ENCODE results near the gene POLR3A. TPM values are rescaled to one million over a fixed set of nuclear protein-coding genes. Genes with fewer than 3 reads are reported as not detected.

Gene POLR3A
- polyA plus RNA-seq, 1 of the 3 experiments (the other 2 are of a cell fraction) = 10.8 TPM

DNA sequence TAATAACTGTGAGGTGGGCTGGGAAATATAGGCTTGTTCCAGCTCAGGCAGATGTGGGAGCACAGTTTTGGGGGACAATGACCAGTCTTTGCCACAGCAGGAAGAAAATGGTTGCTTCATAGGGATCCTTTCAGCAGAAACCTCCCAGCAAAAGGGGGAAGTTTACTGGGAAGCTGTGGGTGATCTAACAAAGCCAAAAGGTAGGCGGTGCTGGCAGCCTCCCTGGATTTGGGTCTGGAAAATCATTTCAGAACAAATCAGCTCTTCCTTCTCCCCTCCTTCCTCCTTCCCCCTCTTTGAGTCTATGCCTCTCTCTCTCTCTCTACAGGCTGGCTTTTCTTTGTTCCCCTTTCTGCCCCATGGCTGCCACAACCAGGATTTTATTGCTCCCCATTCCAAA, 20.5 kb upstream of the POLR3A start:
- H3K9me3 ChIP-seq = no peaks in the 10 kb centered on the region
- no peak overlapping the region for H3K4me3 ChIP-seq (ENCODE audit: low read depth in 2 of 2, low read length in 1 of 2)
- H3K27me3 ChIP-seq (ENCODE audit: insufficient read depth) = no peaks in the 10 kb centered on the region
- H3K9ac ChIP-seq = no peak overlapping the region
- ChIA-PET CTCF (interaction anchor here (0.6 to 4.9 kb wide), 6 partner anchors 109 to 253 kb away, joined by 3 to 122 read pairs (median 4); no protein-coding TSS in a partner anchor), POLR2A (no interaction called here)
- H3K79me2 ChIP-seq (ENCODE audit: insufficient read depth) = no peaks in the 10 kb centered on the region
- no peak overlapping the region for H3K4me2 ChIP-seq
- peaks cover 13% of the 10 kb centered on the region in 2 experiments; a peak in 2 of 4 replicates for H3K4me1 ChIP-seq (ENCODE audit: control insufficient read depth in 1 of 2, insufficient read depth in 2 of 2, low read depth in 1 of 2, low read length in 1 of 2)
- no peaks in the 10 kb centered on the region for H4K20me1 ChIP-seq (ENCODE audit: insufficient read depth)
- no peaks in the 10 kb centered on the region for H3K36me3 ChIP-seq (replicated peaks in 1 of 2; ENCODE audit: control insufficient read depth in 1 of 2, insufficient read depth in 2 of 2, low read length in 1 of 2)
- H3K9me2 ChIP-seq = no peaks in the 10 kb centered on the region
- no peak overlapping the region for H3K27ac ChIP-seq (ENCODE audit: low read depth in 2 of 2, low read length in 1 of 2)
- WGBS (ENCODE audit: low lambda C conversion rate) = 71% methylated on average over 1 of the region's 1 CpG
- peaks cover 4% of the 10 kb centered on the region for H3F3A ChIP-seq (replicated peaks; ENCODE audit: insufficient read depth)
- H2AFZ ChIP-seq (ENCODE audit: low read depth) = no peak overlapping the region
- TF ChIP-seq TEAD4 (IDR thresholded peaks at IDR 0.05; ENCODE audit: borderline replicate concordance, insufficient read depth) (no peak), ELF1 (IDR thresholded peaks at IDR 0.05) (no peak), JUND (IDR thresholded peaks at IDR 0.05) (no peak), MAX (IDR thresholded peaks at IDR 0.05; ENCODE audit: low read depth) (no peak), RXRA (IDR thresholded peaks at IDR 0.05; ENCODE audit: borderline replicate concordance, low read depth) (no peak), GABPA (IDR thresholded peaks at IDR 0.05; ENCODE audit: low read depth) (no peak), POLR2AphosphoS5 (IDR thresholded peaks at IDR 0.05; ENCODE audit: low read depth, low read length) (no peak), ZBTB33 (IDR thresholded peaks at IDR 0.05; ENCODE audit: borderline replicate concordance, low read depth) (no peak), USF1 (IDR thresholded peaks at IDR 0.05; ENCODE audit: borderline replicate concordance, low read depth) (no peak), TCF12 (IDR thresholded peaks at IDR 0.05) (no peak)
- TF ChIP-seq, protein P1, sequence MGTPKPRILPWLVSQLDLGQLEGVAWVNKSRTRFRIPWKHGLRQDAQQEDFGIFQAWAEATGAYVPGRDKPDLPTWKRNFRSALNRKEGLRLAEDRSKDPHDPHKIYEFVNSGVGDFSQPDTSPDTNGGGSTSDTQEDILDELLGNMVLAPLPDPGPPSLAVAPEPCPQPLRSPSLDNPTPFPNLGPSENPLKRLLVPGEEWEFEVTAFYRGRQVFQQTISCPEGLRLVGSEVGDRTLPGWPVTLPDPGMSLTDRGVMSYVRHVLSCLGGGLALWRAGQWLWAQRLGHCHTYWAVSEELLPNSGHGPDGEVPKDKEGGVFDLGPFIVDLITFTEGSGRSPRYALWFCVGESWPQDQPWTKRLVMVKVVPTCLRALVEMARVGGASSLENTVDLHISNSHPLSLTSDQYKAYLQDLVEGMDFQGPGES (IDR thresholded peaks at IDR 0.05; ENCODE audit: low read depth, low read length) = no peak
- TF ChIP-seq, protein P2, sequence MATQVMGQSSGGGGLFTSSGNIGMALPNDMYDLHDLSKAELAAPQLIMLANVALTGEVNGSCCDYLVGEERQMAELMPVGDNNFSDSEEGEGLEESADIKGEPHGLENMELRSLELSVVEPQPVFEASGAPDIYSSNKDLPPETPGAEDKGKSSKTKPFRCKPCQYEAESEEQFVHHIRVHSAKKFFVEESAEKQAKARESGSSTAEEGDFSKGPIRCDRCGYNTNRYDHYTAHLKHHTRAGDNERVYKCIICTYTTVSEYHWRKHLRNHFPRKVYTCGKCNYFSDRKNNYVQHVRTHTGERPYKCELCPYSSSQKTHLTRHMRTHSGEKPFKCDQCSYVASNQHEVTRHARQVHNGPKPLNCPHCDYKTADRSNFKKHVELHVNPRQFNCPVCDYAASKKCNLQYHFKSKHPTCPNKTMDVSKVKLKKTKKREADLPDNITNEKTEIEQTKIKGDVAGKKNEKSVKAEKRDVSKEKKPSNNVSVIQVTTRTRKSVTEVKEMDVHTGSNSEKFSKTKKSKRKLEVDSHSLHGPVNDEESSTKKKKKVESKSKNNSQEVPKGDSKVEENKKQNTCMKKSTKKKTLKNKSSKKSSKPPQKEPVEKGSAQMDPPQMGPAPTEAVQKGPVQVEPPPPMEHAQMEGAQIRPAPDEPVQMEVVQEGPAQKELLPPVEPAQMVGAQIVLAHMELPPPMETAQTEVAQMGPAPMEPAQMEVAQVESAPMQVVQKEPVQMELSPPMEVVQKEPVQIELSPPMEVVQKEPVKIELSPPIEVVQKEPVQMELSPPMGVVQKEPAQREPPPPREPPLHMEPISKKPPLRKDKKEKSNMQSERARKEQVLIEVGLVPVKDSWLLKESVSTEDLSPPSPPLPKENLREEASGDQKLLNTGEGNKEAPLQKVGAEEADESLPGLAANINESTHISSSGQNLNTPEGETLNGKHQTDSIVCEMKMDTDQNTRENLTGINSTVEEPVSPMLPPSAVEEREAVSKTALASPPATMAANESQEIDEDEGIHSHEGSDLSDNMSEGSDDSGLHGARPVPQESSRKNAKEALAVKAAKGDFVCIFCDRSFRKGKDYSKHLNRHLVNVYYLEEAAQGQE (IDR thresholded peaks at IDR 0.05; ENCODE audit: low read depth, low read length) = no peak
- no peak for DNase-seq

Data from SK-N-SH (cell line).